Activated CD8-positive, alpha-beta T cell treated with anti-CD3 and anti-CD28 coated beads for 36 hours (primary cell): Measurements from ENCODE around the gene SOCS3. TPM values are rescaled to one million over a fixed set of nuclear protein-coding genes. Genes with fewer than 3 reads are reported as not detected.

Source experiments
- ATAC-seq: fragments of 200-7000 bp; cut with Tn5 transposase; one replicate; pipeline ENCODE4 v1.10.0; 2021; ENCODE audit warnings: mild to moderate bottlenecking, moderate library complexity
- CTCF ChIA-PET: fragments of 350-600 bp; sonication (Branson Sonifier 250); formaldehyde crosslinking; loops from one replicate; lab custom pipeline; 2021; ENCODE audit warnings: antibody characterized with exemption; lab: Charles Lee
- POLR2A ChIA-PET: fragments of 350-600 bp; sonication (Branson Sonifier 250); formaldehyde crosslinking; loops from one replicate; lab custom pipeline; 2021; ENCODE audit warnings: antibody characterized with exemption; lab: Charles Lee
- DNase-seq: peaks from one replicate; pipeline ENCODE4 v3.0.0-alpha.2; 2020
- H3K27ac Mint-ChIP-seq: one replicate; pipeline ENCODE4 v1.8.0; 2021; ENCODE audit warnings: mild to moderate bottlenecking, mixed read lengths
- H3K27me3 Mint-ChIP-seq: one replicate; pipeline ENCODE4 v1.8.0; 2021; ENCODE audit warnings: mixed read lengths
- H3K36me3 Mint-ChIP-seq: one replicate; pipeline ENCODE4 v1.8.0; 2021; ENCODE audit warnings: low read depth, mixed read lengths
- H3K4me1 Mint-ChIP-seq: one replicate; pipeline ENCODE4 v1.8.0; 2021; ENCODE audit warnings: low read depth, mixed read lengths
- H3K4me3 Mint-ChIP-seq: one replicate; pipeline ENCODE4 v1.8.0; 2021; ENCODE audit warnings: mild to moderate bottlenecking, moderate library complexity, mixed read lengths
- H3K9me3 Mint-ChIP-seq: one replicate; pipeline ENCODE4 v1.8.0; 2021; ENCODE audit warnings: mixed read lengths
- CTCF ChIP-seq: fragments of 200-600 bp; IDR thresholded peaks from one replicate; pipeline ENCODE4 v1.8.0; 2022; ENCODE audit warnings: antibody characterized with exemption, mild to moderate bottlenecking
- intact Hi-C: fragments of 100-400 bp; cut with micrococcal nuclease; formaldehyde crosslinking; loops from one replicate; pipeline ENCODE4 v1.10.0; 2022
- total RNA-seq, 2 experiments: library from RNA; stranded (reverse); gene quantifications; one replicate each; pipeline ENCODE4 v1.2.3, GENCODE V29; 2021

Gene SOCS3
- total RNA-seq, 2 experiments from 2014 or later: 48.6 to 49.1 TPM

GRCh38 chr17:78322327-78322857, 37.5 kb downstream of the SOCS3 start:
- H3K4me1 Mint-ChIP-seq: peaks cover 13% of the 10 kb centered on the region
- no peak for ATAC-seq
- no peak overlapping the region for H3K27ac Mint-ChIP-seq
- H3K4me3 Mint-ChIP-seq: no peak overlapping the region
- no peaks in the 10 kb centered on the region for H3K36me3 Mint-ChIP-seq
- H3K27me3 Mint-ChIP-seq: no peaks in the 10 kb centered on the region
- H3K9me3 Mint-ChIP-seq: no peaks in the 10 kb centered on the region
- DNase-seq: no peak
- intact Hi-C loops: no loop called here
- no peak for TF ChIP-seq CTCF
- ChIA-PET CTCF (no interaction called here), POLR2A (no interaction called here)

- H3K9me3 Mint-ChIP-seq: no peaks in the 10 kb centered on the region
- no peaks in the 10 kb centered on the region for H3K36me3 Mint-ChIP-seq
- ATAC-seq: no peak
- H3K4me3 Mint-ChIP-seq: no peak overlapping the region
- no peak for TF ChIP-seq CTCF
- H3K27ac Mint-ChIP-seq: no peak overlapping the region
- intact Hi-C loops: no loop called here
- H3K4me1 Mint-ChIP-seq: peaks cover 33% of the 10 kb centered on the region
- no peaks in the 10 kb centered on the region for H3K27me3 Mint-ChIP-seq
- POLR2A ChIA-PET: no interaction called here
- DNase-seq: no peak
- CTCF ChIA-PET: interaction anchor here (0.9 kb wide), 1 partner anchor 26 kb away, joined by 4 read pairs; no protein-coding TSS in a partner anchor
Measured at GRCh38 chr17:78318843-78319242, 41.0 kb downstream of the SOCS3 start.

- intact Hi-C loops: no loop called here
- TF ChIP-seq CTCF: no peak
- no peak for DNase-seq
- H3K4me1 Mint-ChIP-seq: peaks cover 32% of the 10 kb centered on the region
- no peaks in the 10 kb centered on the region for H3K36me3 Mint-ChIP-seq
- ATAC-seq: no peak
- no peak overlapping the region for H3K4me3 Mint-ChIP-seq
- no peak overlapping the region for H3K27ac Mint-ChIP-seq
- ChIA-PET POLR2A (interaction anchor here (0.5 kb wide), 1 partner anchor 30 kb away, joined by 3 read pairs; no protein-coding TSS in a partner anchor), CTCF (interaction anchor here (0.9 kb wide), 1 partner anchor 26 kb away, joined by 4 read pairs; no protein-coding TSS in a partner anchor)
- no peaks in the 10 kb centered on the region for H3K27me3 Mint-ChIP-seq
- H3K9me3 Mint-ChIP-seq: no peaks in the 10 kb centered on the region
Measured at GRCh38 chr17:78318407-78318806, 41.5 kb downstream of the SOCS3 start.

- Mint-ChIP-seq H3K9me3 (no peaks in the 10 kb centered on the region), H3K27me3 (peaks cover 3% of the 10 kb centered on the region), H3K36me3 (no peaks in the 10 kb centered on the region), H3K27ac (no peak overlapping the region), H3K4me1 (peaks cover 32% of the 10 kb centered on the region), H3K4me3 (no peak overlapping the region)
- CTCF ChIA-PET: interaction anchor here (0.9 kb wide), 1 partner anchor 27 kb away, joined by 4 read pairs; no protein-coding TSS in a partner anchor
- no peak for ATAC-seq
- no peak for DNase-seq
- POLR2A ChIA-PET: interaction anchor here (0.5 kb wide), 1 partner anchor 30 kb away, joined by 3 read pairs; no protein-coding TSS in a partner anchor
- intact Hi-C loops: no loop called here
- no peak for TF ChIP-seq CTCF
Measured at GRCh38 chr17:78317794-78318400, 42.0 kb downstream of the SOCS3 start.
